Small intestine (tissue), 7 donors: ENCODE data around the gene TXNDC16. TPM values are rescaled to one million over a fixed set of nuclear protein-coding genes. Genes with fewer than 3 reads are reported as not detected.

Source experiments
- DNase-seq, 2 donors: peaks; one replicate each; pipeline versions ENCODE4 v3.0.0 to v3.0.0-alpha.2; 2013
- FAIRE-seq: peaks from 2 replicates; lab custom pipeline; 2012; peaks lifted over from hg19 to GRCh38; lab: Jason Lieb, UNC
- H3K27ac ChIP-seq, 3 donors: one replicate each; pipeline ENCODE4 v1.5.1; 2013; ENCODE audit warnings: low read length in 2 of 3, mild to moderate bottlenecking in 2 of 3, control low read depth in 1 of 3, inconsistent platforms in 1 of 3, low read depth in 1 of 3, moderate library complexity in 1 of 3
- H3K27me3 ChIP-seq, 3 donors: one replicate each; pipeline ENCODE4 v1.6.1; 2013; ENCODE audit warnings: low read length in 3 of 3, inconsistent platforms in 1 of 3; ENCODE audit not compliant: control insufficient read depth in 3 of 3, insufficient read depth in 3 of 3
- H3K36me3 ChIP-seq, 3 donors: one replicate each; pipeline ENCODE4 v1.6.1; 2013; ENCODE audit warnings: low read length in 3 of 3, inconsistent platforms in 1 of 3, low read depth in 1 of 3, mild to moderate bottlenecking in 1 of 3, moderate library complexity in 1 of 3; ENCODE audit not compliant: control insufficient read depth in 3 of 3, insufficient read depth in 2 of 3
- H3K4me1 ChIP-seq, 3 donors: one replicate each; pipeline ENCODE4 v1.6.1; 2013; ENCODE audit warnings: low read length in 2 of 3, inconsistent platforms in 1 of 3, low read depth in 1 of 3, mild to moderate bottlenecking in 1 of 3, moderate library complexity in 1 of 3; ENCODE audit not compliant: control insufficient read depth in 3 of 3, insufficient read depth in 2 of 3
- H3K4me3 ChIP-seq, 3 donors: one replicate each; pipeline ENCODE4 v1.5.1; 2013; ENCODE audit warnings: low read length in 3 of 3, control low read depth in 1 of 3, inconsistent platforms in 1 of 3, low read depth in 1 of 3, mild to moderate bottlenecking in 1 of 3, moderate library complexity in 1 of 3
- H3K9me3 ChIP-seq, 2 donors: one replicate each; pipeline ENCODE4 v1.6.1; 2013; ENCODE audit warnings: low read depth in 1 of 2, low read length in 1 of 2; ENCODE audit not compliant: control insufficient read depth in 2 of 2, insufficient read depth in 1 of 2
- WGBS, 3 donors: extraction: QIAGEN DNeasy Blood & Tissue Kit; methylation state at CpG; one replicate each; pipeline ENCODE4 v1.1.7; 2013; 5-methylcytosine and 5-hydroxymethylcytosine counted together
- polyA plus RNA-seq, 4 donors: library from polyadenylated mRNA; stranded (reverse) in 3 of 4; unstranded in 1 of 4; fragments of 200-250 nt in 3 of 4; fragments of 120-200 nt in 1 of 4; gene quantifications; one replicate each; pipeline versions ENCODE4 v1.2.1 to v1.2.3, GENCODE V29; 2013
- donor health status: healthy with polysubstance abuse.
- donor health status: control.
- donor health status: control.
- donor health status: Bipolar disorder and iron deficiency.
- donor health status: healthy.

TXNDC16 gene
- polyA plus RNA-seq, 4 donors: 0.81 to 14.2 (median 2.0) TPM

DNA sequence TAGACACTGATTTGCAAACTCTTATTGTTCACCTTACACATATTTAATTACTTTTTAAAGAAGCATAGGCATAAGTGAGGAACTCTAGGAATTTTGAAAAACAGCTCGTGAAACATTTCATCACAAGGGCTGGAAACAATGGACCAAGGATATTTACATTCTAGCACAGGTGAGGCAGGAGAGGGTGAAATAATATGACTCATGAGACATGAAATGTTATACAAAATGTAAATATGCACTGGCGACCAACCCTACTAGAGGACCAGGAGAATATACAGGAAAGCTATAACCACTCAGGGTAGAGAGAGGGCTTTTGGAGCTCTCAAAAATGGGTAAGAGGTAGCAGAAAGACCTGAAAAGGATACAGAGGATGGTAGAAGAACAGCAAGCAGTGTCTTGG lies 122.9 kb downstream of the TXNDC16 start:
- Histone ChIP-seq H3K4me1 (no peaks in the 10 kb centered on the region), H3K4me3 (no peak overlapping the region), H3K27ac (no peak overlapping the region), H3K9me3 (no peaks in the 10 kb centered on the region), H3K36me3 (no peaks in the 10 kb centered on the region), H3K27me3 (no peaks in the 10 kb centered on the region)
- WGBS, 3 donors: 89 to 96% (median 95%) methylated on average over 2 of the region's 2 CpGs
- FAIRE-seq: no peak
- DNase-seq: no peak

DNA sequence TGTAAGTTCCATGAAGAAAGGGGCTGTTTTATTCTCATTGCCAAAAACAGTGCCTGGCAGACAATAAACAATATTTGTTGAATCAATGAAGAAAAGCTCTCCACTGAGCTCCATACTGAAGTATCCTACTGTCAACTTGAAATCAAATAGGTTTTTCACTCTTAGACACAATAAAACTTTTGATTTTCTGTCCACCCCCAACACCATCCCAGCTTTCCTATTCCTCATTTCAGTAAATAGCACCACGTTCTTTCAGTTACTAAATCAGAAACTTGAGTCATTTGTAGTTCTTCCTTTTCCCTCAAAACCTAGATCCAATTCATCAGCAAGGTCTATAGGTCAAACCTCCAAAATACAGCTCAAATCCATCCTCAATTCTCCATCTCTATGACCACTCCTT lies 124.8 kb downstream of the TXNDC16 start:
- no peaks in the 10 kb centered on the region for H3K4me1 ChIP-seq
- 69 to 76% (median 73%) methylated on average over 1 of the region's 1 CpG for WGBS, 3 donors
- no peaks in the 10 kb centered on the region for H3K27me3 ChIP-seq
- H3K27ac ChIP-seq: no peak overlapping the region
- H3K4me3 ChIP-seq: no peak overlapping the region
- DNase-seq: no peak
- H3K9me3 ChIP-seq: no peaks in the 10 kb centered on the region
- FAIRE-seq: no peak
- no peaks in the 10 kb centered on the region for H3K36me3 ChIP-seq

DNA sequence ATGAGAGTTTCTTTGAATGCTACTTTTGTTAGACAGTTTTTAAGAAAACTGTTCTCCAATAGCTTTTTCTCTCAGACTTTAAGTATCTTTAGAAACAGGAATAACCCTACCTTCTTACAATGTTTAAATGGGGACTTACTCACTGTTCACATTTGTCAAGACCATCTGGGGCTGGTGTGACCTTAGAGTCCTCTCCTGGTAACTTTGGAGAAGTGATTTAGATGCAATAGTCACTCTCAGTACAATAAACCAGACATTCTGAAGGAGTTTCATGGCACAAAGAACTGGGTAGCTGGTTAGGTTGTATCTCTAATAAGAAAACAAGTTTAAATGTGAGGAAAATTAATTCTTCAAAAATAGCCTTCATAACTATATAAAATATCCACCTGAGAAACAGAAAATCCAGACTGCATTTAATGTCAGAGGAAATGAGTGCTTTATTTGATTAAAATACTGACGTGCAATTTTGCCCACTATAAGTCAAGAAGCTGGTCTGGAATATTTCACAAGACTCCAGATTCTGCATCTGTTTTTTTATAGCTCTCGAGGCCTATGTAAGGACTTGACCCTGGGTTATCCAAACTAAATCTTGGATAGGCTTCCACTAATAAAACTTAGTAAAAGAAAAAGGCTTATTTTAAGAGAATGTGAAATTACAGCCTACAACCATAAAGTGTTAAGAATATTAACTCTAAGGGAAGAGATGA lies 129.5 kb downstream of the TXNDC16 start:
- Histone ChIP-seq H3K27me3 (no peaks in the 10 kb centered on the region), H3K4me3 (no peak overlapping the region), H3K9me3 (no peaks in the 10 kb centered on the region), H3K36me3 (no peaks in the 10 kb centered on the region), H3K4me1 (no peaks in the 10 kb centered on the region), H3K27ac (no peak overlapping the region)
- DNase-seq (no peak), FAIRE-seq (no peak)
- 63 to 82% (median 76%) methylated on average over 2 of the region's 2 CpGs for WGBS, 3 donors

DNA sequence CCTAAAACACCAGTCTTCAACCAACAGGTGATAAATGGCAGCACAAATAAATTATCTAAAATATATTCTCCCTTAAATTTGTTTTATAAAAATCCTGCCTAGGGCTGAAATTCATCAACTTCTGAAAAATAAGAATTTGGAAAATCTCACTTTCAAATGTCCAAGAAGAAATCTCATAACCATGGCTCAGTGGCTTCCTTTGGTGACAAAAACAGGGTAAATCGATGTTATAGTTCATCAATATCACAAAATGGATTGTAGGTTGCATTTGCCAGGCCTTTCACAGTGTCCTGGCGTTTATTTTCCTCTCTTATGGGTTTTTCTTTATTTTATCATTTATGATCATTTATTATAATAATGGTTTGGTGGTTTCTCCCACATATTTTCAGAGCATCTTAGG lies 135.2 kb downstream of the TXNDC16 start:
- no peaks in the 10 kb centered on the region for H3K9me3 ChIP-seq
- no peaks in the 10 kb centered on the region for H3K36me3 ChIP-seq
- no peak overlapping the region for H3K4me3 ChIP-seq
- no peak overlapping the region for H3K27ac ChIP-seq
- no peaks in the 10 kb centered on the region for H3K4me1 ChIP-seq
- DNase-seq (no peak), FAIRE-seq (no peak)
- WGBS, 3 donors: 0 to 70% (median 36%) methylated on average over 2 of the region's 2 CpGs
- no peaks in the 10 kb centered on the region for H3K27me3 ChIP-seq

DNA sequence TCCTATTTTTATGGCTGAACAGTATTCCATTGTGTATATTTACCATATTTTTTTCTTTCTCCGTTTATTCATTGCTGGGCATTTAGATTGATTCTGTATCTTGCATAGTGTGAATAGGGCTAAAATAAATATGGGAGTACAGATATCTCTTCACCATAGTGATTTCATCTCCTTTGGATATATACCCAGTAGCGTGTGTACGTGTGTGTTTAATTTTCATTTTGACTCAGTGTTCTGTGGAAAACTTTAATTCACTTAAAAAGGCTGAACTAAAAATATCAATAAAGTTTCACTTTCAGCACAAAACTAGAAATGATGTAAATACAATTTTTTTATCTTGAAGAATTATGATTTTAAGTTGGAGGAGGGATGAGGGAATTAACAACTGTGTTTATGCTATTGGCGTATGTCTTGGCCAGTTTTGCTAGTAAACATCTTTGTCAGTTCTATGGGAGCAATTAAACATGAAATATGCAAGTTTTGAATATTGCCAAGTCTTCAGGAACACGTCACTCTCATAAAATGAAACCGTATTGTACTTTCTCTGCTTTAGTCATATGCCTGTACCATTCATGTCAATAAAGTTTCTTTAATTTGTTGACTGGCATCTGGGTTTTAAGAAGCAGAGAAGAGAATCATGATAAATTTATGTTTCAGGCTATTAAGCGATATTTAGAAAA lies 138.4 kb downstream of the TXNDC16 start:
- Histone ChIP-seq H3K27me3 (no peaks in the 10 kb centered on the region), H3K9me3 (no peaks in the 10 kb centered on the region), H3K27ac (no peak overlapping the region), H3K36me3 (no peaks in the 10 kb centered on the region), H3K4me3 (no peak overlapping the region), H3K4me1 (no peaks in the 10 kb centered on the region)
- DNase-seq (no peak), FAIRE-seq (no peak)
- WGBS, 3 donors: 46 to 73% (median 70%) methylated on average over 7 of the region's 7 CpGs

DNA sequence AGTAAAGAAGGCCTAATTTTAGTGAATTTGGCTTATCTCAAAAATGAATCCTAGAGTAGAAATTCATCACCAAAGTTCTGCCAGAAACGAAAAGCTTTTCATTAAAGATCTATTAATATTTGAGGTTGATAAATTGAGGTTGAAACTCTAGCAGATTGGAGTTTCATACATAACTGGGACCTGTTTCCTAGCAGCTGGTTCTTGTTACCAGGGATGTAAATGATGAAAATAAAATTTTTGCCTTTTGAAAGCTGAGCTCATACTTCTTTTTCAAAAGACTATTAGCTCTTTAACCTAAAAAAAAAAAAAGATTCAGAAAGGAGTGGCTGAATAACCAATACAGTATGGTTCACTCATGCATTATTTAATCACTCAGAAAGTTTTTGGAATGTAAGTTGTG lies 139.9 kb downstream of the TXNDC16 start:
- no peak for FAIRE-seq
- no peak overlapping the region for H3K27ac ChIP-seq
- H3K4me3 ChIP-seq: no peak overlapping the region
- H3K27me3 ChIP-seq: no peaks in the 10 kb centered on the region
- peaks cover 0 to 2% of the 10 kb centered on the region in 2 donors for H3K9me3 ChIP-seq
- no peaks in the 10 kb centered on the region for H3K4me1 ChIP-seq
- no peaks in the 10 kb centered on the region for H3K36me3 ChIP-seq
- no peak for DNase-seq
- 62 to 72% (median 64%) methylated on average over 1 of the region's 1 CpG for WGBS, 3 donors

DNA sequence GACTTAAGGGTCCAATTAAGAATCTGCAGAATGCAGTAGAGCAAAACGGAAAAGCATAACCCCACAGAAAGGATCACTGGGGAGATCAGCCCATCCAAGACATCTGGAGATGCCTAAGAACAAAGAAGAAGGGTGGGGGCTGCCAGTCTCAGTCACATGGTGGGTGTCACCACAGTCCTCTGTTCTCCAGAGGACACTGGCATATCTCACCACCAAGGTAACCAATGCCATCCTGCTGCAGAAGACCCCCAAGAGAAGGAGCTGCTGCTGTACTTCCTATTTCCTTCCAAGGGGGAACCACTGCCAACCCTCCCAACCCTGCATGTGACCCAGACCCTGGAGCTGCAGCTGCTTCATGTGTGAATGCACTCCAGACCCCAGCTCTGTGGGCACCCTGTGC lies 147.0 kb downstream of the TXNDC16 start:
- WGBS, 3 donors: 79 to 93% (median 93%) methylated on average over 1 of the region's 1 CpG
- H3K4me3 ChIP-seq: no peak overlapping the region
- H3K27ac ChIP-seq: no peak overlapping the region
- no peak for DNase-seq
- H3K4me1 ChIP-seq: peaks cover 0 to under 1% (median 0%) of the 10 kb centered on the region in 3 donors
- no peak for FAIRE-seq
- no peaks in the 10 kb centered on the region for H3K27me3 ChIP-seq
- no peaks in the 10 kb centered on the region for H3K36me3 ChIP-seq
- H3K9me3 ChIP-seq: peaks cover 0 to 3% of the 10 kb centered on the region in 2 donors

DNA sequence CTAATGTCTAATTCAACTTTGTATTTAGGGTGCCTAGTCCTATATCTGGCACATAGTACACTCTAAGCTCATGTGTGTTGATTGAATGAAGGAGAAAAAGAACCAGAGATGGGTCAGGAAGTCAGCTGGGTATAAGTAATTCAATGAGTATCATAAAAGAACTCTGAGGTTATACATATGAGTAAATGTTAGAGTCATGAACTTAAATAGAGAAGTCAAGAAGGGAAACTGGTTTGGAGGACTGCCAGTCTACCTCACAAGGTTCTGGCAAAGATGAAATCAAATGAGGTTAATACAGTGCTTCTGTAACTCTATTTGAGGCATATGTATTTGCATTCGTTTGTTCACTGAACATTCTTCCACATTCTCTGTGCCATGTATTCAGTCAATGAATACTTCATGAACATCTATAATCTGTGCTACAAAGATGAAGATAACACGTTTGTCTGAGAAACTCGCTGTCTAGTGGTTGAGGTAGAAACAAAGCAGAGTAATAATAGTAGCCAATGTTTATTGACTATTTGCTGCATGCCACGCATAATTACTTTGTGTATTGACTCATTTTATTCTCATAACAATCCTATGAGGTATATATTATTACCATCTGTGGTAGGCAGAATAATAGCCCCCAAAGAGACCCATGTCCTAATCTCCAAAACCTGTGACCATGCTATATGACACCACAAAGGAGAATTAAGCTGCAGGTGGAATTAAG lies 149.3 kb downstream of the TXNDC16 start:
- 61 to 67% (median 65%) methylated on average over 4 of the region's 4 CpGs for WGBS, 3 donors
- H3K36me3 ChIP-seq: no peaks in the 10 kb centered on the region
- no peaks in the 10 kb centered on the region for H3K27me3 ChIP-seq
- peaks cover 0 to 3% of the 10 kb centered on the region in 2 donors for H3K9me3 ChIP-seq
- no peak overlapping the region for H3K4me3 ChIP-seq
- DNase-seq: peak in 1 of 2 donors; percentile 46
- FAIRE-seq: no peak
- no peak overlapping the region for H3K27ac ChIP-seq
- peaks cover 0 to 5% (median 0%) of the 10 kb centered on the region in 3 donors for H3K4me1 ChIP-seq
